Vagina (tissue), 2 donors: ENCODE data around the gene PSMA7. TPM values are rescaled to one million over a fixed set of nuclear protein-coding genes. Genes with fewer than 3 reads are reported as not detected.

ENCODE experiments used
- DNase-seq, 2 donors: peaks; one replicate each; pipeline ENCODE4 v3.0.0-alpha.2; 2017; ENCODE audit errors: extremely low spot score in 2 of 2
- H3K27ac ChIP-seq: fragments of 200-600 bp; sonication (generic); one replicate; pipeline ENCODE4 v1.5.1; 2019
- H3K27me3 ChIP-seq: fragments of 200-600 bp; sonication (generic); one replicate; pipeline ENCODE4 v1.5.1; 2019
- H3K36me3 ChIP-seq, 2 donors: fragments of 200-600 bp; sonication (generic); one replicate each; pipeline ENCODE4 v1.5.1; 2017 to 2019
- H3K4me1 ChIP-seq: fragments of 200-600 bp; sonication (generic); one replicate; pipeline ENCODE4 v1.5.1; 2019
- H3K4me3 ChIP-seq, 2 donors: fragments of 200-600 bp; sonication (generic); 1 replicate in 1 of 2; 2 replicates in 1 of 2; pipeline ENCODE4 v1.5.1; 2016 to 2019
- H3K9me3 ChIP-seq: fragments of 200-600 bp; sonication (generic); one replicate; pipeline ENCODE4 v1.5.1; 2019
- POLR2A ChIP-seq, 2 donors: fragments of 450-650 bp; IDR thresholded peaks; one replicate each; pipeline ENCODE4 v1.6.1; 2017; ENCODE audit warnings: antibody characterized with exemption in 2 of 2, mild to moderate bottlenecking in 2 of 2, moderate library complexity in 2 of 2
- POLR2AphosphoS5 ChIP-seq, 2 donors: sonication (generic); formaldehyde crosslinking; IDR thresholded peaks; one replicate each; pipeline ENCODE4 v1.9.0; 2017; ENCODE audit warnings: antibody characterized with exemption in 2 of 2, mild to moderate bottlenecking in 2 of 2, low read depth in 1 of 2; ENCODE audit not compliant: insufficient read depth in 1 of 2
- intact Hi-C: fragments of 100-400 bp; cut with DNase I; formaldehyde crosslinking; loops from one replicate; pipeline ENCODE4 v1.15.1; 2023
- total RNA-seq: library from RNA; depleted of rRNA; stranded (reverse); fragments of >200 nt; gene quantifications from one replicate; pipeline ENCODE4 v1.2.3, GENCODE V29; 2016
- TF ChIP-seq, protein P1 (sequence below), 3 experiments: fragments of 450-650 bp in 2 of 3; fragments of 200-600 bp in 1 of 3; sonication (generic) in 1 of 3; IDR thresholded peaks; one replicate each; pipeline ENCODE4 v1.5.1; 2017 to 2019; ENCODE audit warnings: antibody characterized with exemption in 3 of 3, mild to moderate bottlenecking in 2 of 3, moderate library complexity in 2 of 3

PSMA7 gene
- total RNA-seq, 1 donor from 2014 or later: 319 TPM

DNA sequence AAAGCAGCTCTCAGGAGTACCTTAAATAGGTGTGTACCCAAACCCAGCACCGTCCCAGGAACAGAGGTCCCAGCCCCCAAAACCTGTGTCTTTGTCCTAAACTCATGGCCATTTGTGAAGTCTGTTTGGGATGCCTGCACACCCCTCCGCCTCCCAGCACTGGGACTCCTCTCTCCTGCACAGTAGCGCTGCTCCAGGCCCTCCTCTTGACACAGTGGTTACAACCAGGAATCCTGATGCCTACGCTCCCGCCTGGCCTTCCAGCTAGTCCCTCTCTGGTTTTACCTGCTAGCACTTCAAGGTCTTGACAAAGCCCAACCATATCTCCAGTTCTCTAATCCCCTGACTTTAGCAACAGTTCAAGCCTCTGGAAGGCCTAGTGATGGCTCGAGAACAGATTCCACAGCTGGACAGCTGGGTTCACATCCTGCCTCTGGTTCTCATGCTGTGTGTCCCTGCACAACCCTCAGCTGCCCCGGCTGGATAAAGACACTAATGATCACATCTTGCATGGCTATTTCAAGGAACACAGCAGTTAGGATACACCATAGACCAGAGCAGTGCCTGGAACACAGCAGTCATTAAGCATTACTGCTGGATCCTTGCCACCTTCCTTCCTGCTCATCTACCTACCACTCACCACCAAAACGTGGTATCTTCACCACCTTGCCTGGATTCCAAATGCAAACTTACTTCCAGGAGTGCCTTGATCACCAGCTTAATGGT is 5.6 kb downstream of the PSMA7 start:
- Histone ChIP-seq H3K27ac (no peak overlapping the region), H3K27me3 (no peaks in the 10 kb centered on the region), H3K9me3 (no peaks in the 10 kb centered on the region), H3K4me3 (no peak overlapping the region), H3K4me1 (peaks cover 43% of the 10 kb centered on the region), H3K36me3 (peaks cover 0 to 61% of the 10 kb centered on the region in 2 donors)
- intact Hi-C loops: no loop called here
- DNase-seq: no peak
- TF ChIP-seq POLR2A (IDR thresholded peaks at IDR 0.05) (no peak), POLR2AphosphoS5 (IDR thresholded peaks at IDR 0.05; ENCODE audit: insufficient read depth in 1 of 2, low read depth in 1 of 2) (no peak)
- TF ChIP-seq, protein P1, sequence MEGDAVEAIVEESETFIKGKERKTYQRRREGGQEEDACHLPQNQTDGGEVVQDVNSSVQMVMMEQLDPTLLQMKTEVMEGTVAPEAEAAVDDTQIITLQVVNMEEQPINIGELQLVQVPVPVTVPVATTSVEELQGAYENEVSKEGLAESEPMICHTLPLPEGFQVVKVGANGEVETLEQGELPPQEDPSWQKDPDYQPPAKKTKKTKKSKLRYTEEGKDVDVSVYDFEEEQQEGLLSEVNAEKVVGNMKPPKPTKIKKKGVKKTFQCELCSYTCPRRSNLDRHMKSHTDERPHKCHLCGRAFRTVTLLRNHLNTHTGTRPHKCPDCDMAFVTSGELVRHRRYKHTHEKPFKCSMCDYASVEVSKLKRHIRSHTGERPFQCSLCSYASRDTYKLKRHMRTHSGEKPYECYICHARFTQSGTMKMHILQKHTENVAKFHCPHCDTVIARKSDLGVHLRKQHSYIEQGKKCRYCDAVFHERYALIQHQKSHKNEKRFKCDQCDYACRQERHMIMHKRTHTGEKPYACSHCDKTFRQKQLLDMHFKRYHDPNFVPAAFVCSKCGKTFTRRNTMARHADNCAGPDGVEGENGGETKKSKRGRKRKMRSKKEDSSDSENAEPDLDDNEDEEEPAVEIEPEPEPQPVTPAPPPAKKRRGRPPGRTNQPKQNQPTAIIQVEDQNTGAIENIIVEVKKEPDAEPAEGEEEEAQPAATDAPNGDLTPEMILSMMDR (IDR thresholded peaks at IDR 0.05): no peak

DNA sequence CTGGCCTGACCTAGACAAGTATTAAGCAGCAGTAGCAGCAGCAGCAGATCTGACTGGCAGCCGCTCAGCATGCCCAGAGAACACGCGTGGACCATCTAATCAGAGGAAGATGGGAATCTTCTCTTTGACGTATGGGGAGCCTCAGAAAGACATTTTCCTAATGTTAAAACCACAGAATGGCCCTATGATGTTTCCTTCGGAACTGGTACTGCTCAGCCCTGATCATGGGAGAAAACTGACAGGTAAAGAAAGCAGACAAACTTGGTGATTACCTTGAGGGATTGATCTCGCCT is 6.2 kb downstream of the PSMA7 start:
- DNase-seq: no peak
- Histone ChIP-seq H3K27me3 (no peaks in the 10 kb centered on the region), H3K9me3 (no peaks in the 10 kb centered on the region), H3K4me1 (peaks cover 41% of the 10 kb centered on the region), H3K36me3 (peaks cover 0 to 67% of the 10 kb centered on the region in 2 donors), H3K4me3 (no peak overlapping the region), H3K27ac (no peak overlapping the region)
- TF ChIP-seq POLR2A (IDR thresholded peaks at IDR 0.05) (no peak), POLR2AphosphoS5 (IDR thresholded peaks at IDR 0.05; ENCODE audit: insufficient read depth in 1 of 2, low read depth in 1 of 2) (no peak)
- TF ChIP-seq, protein P1 (IDR thresholded peaks at IDR 0.05): no peak
- intact Hi-C loops: no loop called here

DNA sequence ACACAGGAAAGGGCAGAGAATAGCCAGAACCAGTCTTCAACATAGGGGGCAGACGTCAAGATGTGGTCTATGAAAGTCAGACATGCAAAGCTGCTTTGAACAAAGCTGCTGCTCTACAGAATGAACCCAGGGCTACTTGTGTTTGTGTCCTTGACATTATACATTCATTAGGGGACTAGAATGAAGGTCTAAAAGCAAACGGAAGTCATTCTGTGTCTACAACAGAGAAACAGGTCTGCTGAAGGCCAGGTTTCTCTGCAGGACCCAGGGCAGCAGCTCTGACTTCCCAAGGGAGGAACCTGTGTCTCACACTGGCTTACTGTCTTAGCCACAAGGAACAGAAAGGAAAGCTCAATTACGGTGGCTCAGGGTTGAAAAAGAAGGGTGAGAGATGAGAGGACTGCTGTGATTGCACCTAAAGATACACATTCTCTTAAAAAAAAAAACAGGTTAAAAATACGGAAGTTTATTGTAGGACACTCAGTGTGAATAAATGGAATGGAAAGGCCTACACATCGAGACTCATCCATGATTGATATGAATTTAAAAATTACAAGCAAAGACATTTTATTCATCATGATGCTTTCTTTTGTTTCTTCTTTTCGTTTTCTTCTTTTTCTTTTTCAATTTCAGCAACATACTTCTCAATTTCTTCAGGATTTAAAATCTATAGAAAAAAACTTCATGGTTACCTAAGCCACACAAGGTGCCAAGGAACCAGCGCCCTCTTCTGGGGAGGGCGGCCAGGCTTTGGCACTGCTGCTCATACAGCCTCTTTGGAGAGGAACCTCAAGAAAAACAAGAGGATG is 6.7 kb downstream of the PSMA7 start:
- Histone ChIP-seq H3K4me3 (no peak overlapping the region), H3K4me1 (peaks cover 35% of the 10 kb centered on the region), H3K36me3 (peaks cover 0 to 72% of the 10 kb centered on the region in 2 donors), H3K27me3 (no peaks in the 10 kb centered on the region), H3K27ac (no peak overlapping the region), H3K9me3 (no peaks in the 10 kb centered on the region)
- TF ChIP-seq POLR2AphosphoS5 (IDR thresholded peaks at IDR 0.05; ENCODE audit: insufficient read depth in 1 of 2, low read depth in 1 of 2): no peak
- no peak for TF ChIP-seq POLR2A (IDR thresholded peaks at IDR 0.05)
- TF ChIP-seq, protein P1 (IDR thresholded peaks at IDR 0.05): peak in 2 of 3 experiments; percentile 49 to 51
- intact Hi-C loops: no loop called here
- no peak for DNase-seq

DNA sequence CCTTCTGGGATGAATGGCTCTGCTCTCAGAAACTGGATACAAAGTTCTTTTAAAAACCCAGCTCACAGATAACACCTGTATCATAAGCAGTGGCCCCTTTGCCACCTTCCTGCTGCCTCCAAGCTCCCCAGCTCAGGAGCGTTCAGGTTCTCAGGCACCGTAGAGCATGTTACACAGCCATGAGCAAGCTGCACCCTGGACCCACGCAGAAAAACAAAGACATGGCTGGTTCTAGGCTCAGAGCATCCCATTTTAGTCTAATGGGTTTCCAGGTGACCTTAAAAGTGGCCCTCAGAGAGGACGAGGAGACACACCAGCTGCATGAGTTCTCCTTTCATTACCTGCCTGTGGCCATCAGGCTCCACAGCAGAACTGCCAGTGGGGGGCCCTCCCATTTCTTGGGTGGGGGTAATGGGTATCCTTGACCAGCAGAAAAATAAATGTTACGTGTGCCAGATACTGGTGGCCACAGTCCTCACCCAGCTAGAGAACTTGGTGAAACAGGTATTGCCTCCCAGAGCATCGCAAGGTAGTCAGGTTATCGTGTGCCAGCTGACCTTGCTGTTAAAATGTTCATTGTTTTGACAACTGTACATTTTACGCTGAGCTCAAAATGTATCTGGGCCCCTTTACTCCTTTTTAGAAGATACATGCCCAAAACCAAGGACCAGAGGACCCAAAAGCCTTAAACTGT is 7.5 kb downstream of the PSMA7 start:
- Histone ChIP-seq H3K27me3 (no peaks in the 10 kb centered on the region), H3K9me3 (no peaks in the 10 kb centered on the region), H3K4me1 (peaks cover 27% of the 10 kb centered on the region), H3K27ac (no peak overlapping the region), H3K36me3 (peaks cover 0 to 80% of the 10 kb centered on the region in 2 donors), H3K4me3 (no peak overlapping the region)
- no peak for DNase-seq
- intact Hi-C loops: no loop called here
- TF ChIP-seq POLR2A (IDR thresholded peaks at IDR 0.05) (no peak), POLR2AphosphoS5 (IDR thresholded peaks at IDR 0.05; ENCODE audit: insufficient read depth in 1 of 2, low read depth in 1 of 2) (no peak)
- TF ChIP-seq, protein P1 (IDR thresholded peaks at IDR 0.05): no peak
